HG03469 (cell line): Measurements from ENCODE around the gene DENND1B.
A peak's percentile ranks its signal among the peaks of the same experiment; 100 is the strongest.
"Not testable (repeated sequence)": the region's sequence is repeated elsewhere in the genome, so short reads cannot be mapped to it uniquely, and the experiment has no call there.

Experiments used
- ATAC-seq: cut with Tn5 transposase; IDR thresholded peaks from one replicate; pipeline ENCODE4 v1.9.1; 2021; ENCODE audit warnings: mild to moderate bottlenecking, moderate library complexity, moderate number of reproducible peaks; ENCODE audit not compliant: unreplicated experiment

The DENND1B gene

GRCh38 chr1:197637406-197637805 is 137.9 kb downstream of the DENND1B start:
- no peak for ATAC-seq

GRCh38 chr1:197633447-197634078 is 141.7 kb downstream of the DENND1B start:
- no peak for ATAC-seq

- no peak for ATAC-seq
Measured at GRCh38 chr1:197632651-197633050, 142.6 kb downstream of the DENND1B start.

- ATAC-seq = no peak
Measured at GRCh38 chr1:197632005-197632404, 143.3 kb downstream of the DENND1B start.

GRCh38 chr1:197622371-197622770 is 152.9 kb downstream of the DENND1B start:
- ATAC-seq = no peak

- ATAC-seq = no peak
Measured at GRCh38 chr1:197621761-197622160, 153.5 kb downstream of the DENND1B start.

GRCh38 chr1:197620714-197621163 is 154.5 kb downstream of the DENND1B start:
- no peak for ATAC-seq

GRCh38 chr1:197619008-197619640 is 156.2 kb downstream of the DENND1B start:
- no peak for ATAC-seq

- ATAC-seq = no peak
Measured at GRCh38 chr1:197618061-197618460, 157.2 kb downstream of the DENND1B start.

- no peak for ATAC-seq
Measured at GRCh38 chr1:197615693-197616011, 159.6 kb downstream of the DENND1B start.

GRCh38 chr1:197614916-197615692 is 160.2 kb downstream of the DENND1B start:
- peak; percentile 44 for ATAC-seq

GRCh38 chr1:197606168-197606845 is 169.0 kb downstream of the DENND1B start:
- no peak for ATAC-seq

GRCh38 chr1:197604302-197604701 is 171.0 kb downstream of the DENND1B start:
- ATAC-seq = no peak

GRCh38 chr1:197600751-197601150 is 174.5 kb downstream of the DENND1B start:
- ATAC-seq = no peak

- no peak for ATAC-seq
Measured at GRCh38 chr1:197599789-197600188, 175.5 kb downstream of the DENND1B start.

GRCh38 chr1:197598935-197599334 is 176.3 kb downstream of the DENND1B start:
- no peak for ATAC-seq

GRCh38 chr1:197595304-197595904 is 179.9 kb downstream of the DENND1B start:
- ATAC-seq = no peak

GRCh38 chr1:197590687-197591086 is 184.6 kb downstream of the DENND1B start:
- no peak for ATAC-seq

- no peak for ATAC-seq
Measured at GRCh38 chr1:197585809-197586208, 189.5 kb downstream of the DENND1B start.

- ATAC-seq = no peak
Measured at GRCh38 chr1:197577580-197577979, 197.7 kb downstream of the DENND1B start.

- not testable (repeated sequence) for ATAC-seq
Measured at GRCh38 chr1:197575531-197575930, 199.7 kb downstream of the DENND1B start.
